ENCODE measurements around the gene GAS7.
A peak's percentile ranks its signal among the peaks of the same experiment; 100 is the strongest.

GAS7 gene

GRCh38 chr17:10200645-10201044, 2.2 kb upstream of the GAS7 start:
- DNase-seq (ENCODE audit: low read depth), result no peak

DNA sequence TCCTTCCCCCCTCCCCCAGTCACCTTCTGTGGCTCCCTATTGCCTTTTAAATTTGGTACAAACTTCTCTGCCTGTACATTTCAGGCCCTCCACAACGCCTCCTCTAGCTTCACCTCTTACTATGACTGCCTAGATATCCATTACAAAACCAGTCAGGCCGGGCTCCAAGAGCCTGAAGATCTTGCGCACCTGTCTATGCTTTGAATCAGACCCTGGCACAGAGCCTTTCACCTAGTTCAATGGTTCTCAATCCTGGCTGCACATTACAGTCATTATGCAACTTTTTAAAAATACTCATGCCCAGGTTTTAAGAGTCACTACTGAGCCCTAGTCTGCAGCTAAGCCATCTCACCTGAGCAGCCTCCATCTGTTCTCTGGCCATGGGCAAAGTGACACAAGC, 1.6 kb upstream of the GAS7 start:
- no peak for DNase-seq (ENCODE audit: low read depth)

DNA sequence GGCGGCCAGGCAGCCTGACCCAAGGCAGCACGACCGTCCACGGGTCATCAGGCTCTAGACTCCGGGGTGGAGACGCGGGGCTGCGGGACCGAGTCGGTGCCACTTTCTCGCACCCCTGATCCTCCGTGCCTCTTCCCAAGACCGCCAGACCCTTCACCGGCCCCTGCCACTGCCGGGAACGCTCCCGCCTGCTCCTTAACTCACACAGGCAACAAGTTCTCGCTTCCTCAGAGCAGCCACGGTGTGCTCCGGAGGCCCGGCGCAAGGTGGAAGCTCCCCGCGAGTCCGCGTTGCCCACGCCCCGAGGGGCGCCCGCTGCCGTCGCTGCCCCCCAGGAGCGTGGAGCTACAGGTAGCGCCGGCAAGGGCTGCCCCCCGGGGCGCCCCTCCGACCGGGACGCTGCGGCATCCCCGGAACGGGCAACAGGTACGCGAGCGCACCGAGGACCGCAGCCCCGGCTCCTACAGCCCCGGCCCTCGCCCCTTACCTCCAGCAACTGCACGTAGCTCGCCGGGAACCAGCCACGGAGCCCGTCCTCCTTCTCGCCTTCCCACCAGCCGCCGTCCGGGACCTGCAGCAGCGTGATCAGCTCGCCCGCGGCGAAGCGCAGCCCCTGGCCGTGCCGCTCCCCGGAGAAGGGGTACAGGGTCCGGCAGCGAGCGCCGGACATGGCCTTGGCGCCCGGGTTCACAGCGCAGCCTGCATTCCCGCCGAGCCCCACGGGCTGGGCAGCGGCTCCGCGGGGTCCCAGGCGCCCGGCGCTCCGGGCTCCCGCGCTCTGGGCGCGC, 491 bp downstream of the GAS7 start:
- no peak for DNase-seq (ENCODE audit: low read depth)

GRCh38 chr17:10197362-10197720, 1.1 kb downstream of the GAS7 start:
- DNase-seq (ENCODE audit: low read depth), result no peak

DNA sequence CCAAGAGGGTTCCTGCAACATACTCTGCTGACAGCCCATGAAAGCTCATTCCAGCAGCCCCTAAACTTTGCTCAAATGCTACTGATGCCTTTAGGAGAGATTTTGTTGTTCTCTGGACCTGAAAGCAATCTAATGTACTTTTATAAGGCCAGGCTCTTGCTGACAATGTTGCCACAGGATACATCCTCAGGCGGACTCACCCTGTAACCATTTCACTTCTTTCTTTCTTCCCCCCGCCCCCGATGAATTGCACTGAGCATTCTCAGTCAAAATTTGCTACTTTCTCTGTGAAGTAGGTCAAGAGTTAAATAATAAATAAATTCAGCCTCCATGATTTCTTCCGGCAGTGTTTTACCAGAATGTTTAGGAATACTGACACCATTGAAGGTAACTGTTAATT, 1.5 kb downstream of the GAS7 start:
- no peak for DNase-seq (ENCODE audit: low read depth)

GRCh38 chr17:10196384-10196895, 2.0 kb downstream of the GAS7 start:
- DNase-seq (ENCODE audit: low read depth), result no peak

- no peak for DNase-seq (ENCODE audit: low read depth)
These were observed 3.2 kb downstream of the GAS7 start for GRCh38 chr17:10195090-10195805.

DNA sequence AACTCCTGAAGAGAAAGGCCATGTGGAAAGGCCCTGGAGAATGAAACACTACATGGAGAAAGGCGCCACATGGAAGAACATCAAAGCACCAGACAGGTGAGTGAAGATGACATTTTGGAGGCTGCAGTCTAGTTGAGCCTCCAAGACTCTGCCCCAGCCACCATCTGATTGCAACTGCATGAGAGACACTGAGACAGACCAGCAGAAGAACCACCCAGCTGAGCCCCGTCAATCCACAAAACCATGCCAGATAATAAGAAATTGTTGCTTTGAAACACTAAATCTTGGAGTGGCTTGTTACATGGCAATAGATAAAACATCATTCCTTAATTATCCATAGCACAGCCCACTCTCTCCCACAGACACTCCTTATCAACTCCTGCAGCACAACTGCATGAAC, 4.8 kb downstream of the GAS7 start:
- no peak for DNase-seq (ENCODE audit: low read depth)

DNA sequence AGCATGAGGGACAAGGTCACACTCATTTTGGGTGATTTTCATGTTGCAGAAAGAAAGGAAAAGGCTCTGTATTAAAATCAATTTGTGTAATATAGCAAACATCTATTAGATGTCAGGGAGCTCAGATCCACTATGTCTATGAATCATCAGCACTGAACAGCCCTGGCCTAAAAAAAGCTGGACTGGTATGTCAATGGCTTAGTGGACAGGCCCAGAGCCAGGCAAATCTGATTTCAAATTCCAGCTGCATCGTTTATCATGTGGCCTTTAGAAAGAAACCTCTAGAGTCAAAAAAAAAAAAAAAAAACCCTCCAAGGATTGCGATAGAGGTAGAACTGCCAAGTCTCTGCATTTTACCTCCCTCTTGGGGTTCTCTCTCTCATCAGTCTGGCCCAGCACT, 5.4 kb downstream of the GAS7 start:
- DNase-seq (ENCODE audit: low read depth), result no peak

- no peak for DNase-seq (ENCODE audit: low read depth)
These were observed 5.9 kb downstream of the GAS7 start for GRCh38 chr17:10192461-10192860.

- no peak for DNase-seq (ENCODE audit: low read depth)
These were observed 10.9 kb downstream of the GAS7 start for GRCh38 chr17:10187456-10187855.

DNA sequence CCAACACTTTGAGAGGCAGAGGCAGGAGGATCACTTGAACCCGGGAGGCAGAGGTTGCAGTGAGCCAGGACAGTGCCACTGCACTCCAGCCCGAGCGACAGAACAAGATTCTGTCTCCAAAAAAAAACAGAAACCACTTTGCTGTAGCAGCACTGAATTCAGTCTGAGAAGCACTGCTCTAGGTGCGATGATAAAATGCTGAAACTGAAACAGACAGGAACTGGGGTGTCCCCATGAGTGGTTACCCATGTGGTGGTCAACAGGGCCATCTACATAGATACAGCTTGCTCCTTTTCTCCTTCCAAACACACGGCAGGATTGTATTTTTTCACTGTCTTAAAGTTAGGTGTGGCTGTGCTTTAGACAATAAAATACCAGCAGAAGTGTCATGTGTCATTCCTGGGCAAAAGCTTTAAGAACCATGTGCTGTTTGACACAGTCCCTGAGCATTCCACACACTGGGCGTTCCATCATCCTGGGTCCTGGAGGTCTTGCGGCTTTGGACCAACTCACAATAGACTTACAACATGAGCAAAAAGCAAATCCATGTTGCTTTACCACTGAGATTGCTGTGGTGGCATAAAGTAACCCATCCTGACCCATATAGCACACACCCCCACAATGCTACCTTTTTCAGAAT, 11.5 kb downstream of the GAS7 start:
- DNase-seq (ENCODE audit: low read depth), result no peak

DNA sequence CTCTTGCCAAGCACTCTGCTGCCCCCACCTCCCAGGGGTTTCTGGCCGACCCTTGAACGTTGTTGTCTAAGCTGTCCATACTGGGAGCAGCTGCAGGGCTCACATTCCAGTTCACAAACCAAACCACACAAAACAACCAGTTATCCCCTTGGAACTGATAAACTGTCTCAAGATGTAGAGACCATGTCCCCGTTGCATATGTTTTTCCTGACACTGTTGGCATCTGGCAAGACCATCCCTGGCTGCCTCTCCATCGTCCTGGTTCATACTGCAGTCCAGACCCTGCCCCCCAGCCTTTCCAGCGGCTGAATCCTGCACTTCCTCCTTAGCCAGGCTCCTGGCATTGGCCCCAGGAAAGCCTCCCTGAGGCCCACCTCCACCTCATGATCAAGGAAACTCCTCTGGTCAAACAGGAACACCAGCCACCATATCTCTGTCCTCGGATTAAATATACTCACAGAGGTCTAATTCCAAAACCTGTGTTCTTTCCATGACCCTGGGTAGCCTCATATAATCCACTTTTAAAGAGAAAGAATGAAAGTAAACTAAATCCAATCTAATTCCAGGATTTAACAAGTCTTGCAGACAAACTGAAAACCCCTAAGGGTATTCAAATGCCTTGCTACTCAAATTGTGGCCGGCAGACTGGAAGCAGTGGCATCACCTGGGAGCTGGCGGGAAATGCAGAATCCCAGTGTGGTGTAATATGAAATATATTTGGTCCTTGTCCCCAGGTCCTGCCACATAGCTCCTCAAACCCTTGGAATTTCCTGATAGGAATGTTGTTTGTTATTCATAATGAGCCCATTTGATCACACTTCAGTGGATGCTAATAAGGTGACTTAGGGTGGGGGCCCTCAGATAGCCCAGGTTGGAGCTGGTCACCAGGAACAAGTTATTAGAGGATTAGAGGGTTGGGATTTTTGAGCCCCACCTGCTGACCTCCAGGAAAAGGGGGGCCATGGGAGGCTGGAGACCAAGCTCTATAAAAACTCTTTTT, 14.2 kb downstream of the GAS7 start:
- DNase-seq (ENCODE audit: low read depth), result no peak

- DNase-seq (ENCODE audit: low read depth), result no peak
These were observed 15.6 kb downstream of the GAS7 start for GRCh38 chr17:10182785-10183184.

GRCh38 chr17:10178506-10178991, 19.9 kb downstream of the GAS7 start:
- DNase-seq (ENCODE audit: low read depth), result peak; percentile 46

- peak; percentile 80 for DNase-seq (ENCODE audit: low read depth)
These were observed 20.4 kb downstream of the GAS7 start for GRCh38 chr17:10177913-10178505.

DNA sequence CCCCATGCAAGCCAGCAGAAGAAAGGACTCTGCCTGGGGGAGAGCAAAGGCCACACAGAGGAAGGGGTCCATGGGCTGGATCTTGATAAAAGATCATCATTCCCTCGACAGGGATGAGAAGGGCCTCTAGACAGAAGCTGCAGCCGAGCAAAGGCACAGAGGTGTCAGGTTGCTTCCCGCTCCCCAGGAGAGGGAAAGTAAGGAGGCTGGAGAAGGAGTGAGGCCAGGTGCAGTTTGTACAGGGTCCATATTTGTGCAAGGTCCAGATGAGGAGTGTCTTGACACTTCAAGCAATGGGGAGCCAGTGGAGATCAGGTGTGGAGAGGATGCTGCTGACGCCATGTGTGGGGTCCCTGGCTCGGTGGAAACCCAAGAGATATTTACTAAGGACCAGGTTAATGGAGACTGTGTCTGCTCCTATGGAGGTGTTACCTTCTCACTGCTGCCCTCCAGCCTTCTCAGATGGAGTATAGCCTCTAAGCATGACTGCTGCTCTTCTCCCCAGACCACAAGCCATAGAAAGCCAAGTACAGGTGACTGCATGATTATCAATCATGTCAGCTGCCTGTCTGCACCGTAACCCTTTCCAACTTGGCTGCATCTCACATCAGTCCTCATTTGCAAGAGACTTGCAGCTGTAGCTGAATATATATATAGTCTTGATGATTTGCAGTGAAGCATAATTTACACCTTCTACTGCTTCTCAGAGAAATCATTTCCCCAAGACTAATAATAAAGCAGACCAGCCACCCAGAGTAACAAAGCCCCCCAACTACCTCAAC, 21.1 kb downstream of the GAS7 start:
- DNase-seq (ENCODE audit: low read depth), result no peak

GRCh38 chr17:10173913-10174312, 24.5 kb downstream of the GAS7 start:
- DNase-seq (ENCODE audit: low read depth), result no peak

GRCh38 chr17:10172778-10173177, 25.6 kb downstream of the GAS7 start:
- DNase-seq (ENCODE audit: low read depth), result no peak

- DNase-seq (ENCODE audit: low read depth), result peak; percentile 50
These were observed 26.1 kb downstream of the GAS7 start for GRCh38 chr17:10172241-10172741.

Data from ELR (cell line).